CD4-positive, CD25-positive, alpha-beta regulatory T cell (primary cell): Measurements from ENCODE around the gene ATXN10. TPM values are rescaled to one million over a fixed set of nuclear protein-coding genes. Genes with fewer than 3 reads are reported as not detected.

Experiments used
- ATAC-seq, 2 donors: fragments of 150-1000 bp; cut with Tn5 transposase; one replicate each; pipeline ENCODE4 v1.10.0; 2021; ENCODE audit warnings: low read depth in 2 of 2, moderate number of reproducible peaks in 2 of 2, moderate library complexity in 1 of 2
- DNase-seq, 3 donors: peaks; one replicate each; pipeline versions ENCODE4 v3.0.0 to v3.0.0-alpha.2; 2012 to 2022; ENCODE audit warnings: mixed read lengths in 1 of 3
- H3K27ac ChIP-seq: one replicate; pipeline ENCODE4 v1.7.0; 2013; ENCODE audit warnings: mild to moderate bottlenecking, low read length; ENCODE audit not compliant: insufficient read depth, poor library complexity, severe bottlenecking
- H3K27me3 ChIP-seq: one replicate; pipeline ENCODE4 v1.7.0; 2013; ENCODE audit warnings: low read length; ENCODE audit not compliant: control insufficient read depth, insufficient read depth
- H3K36me3 ChIP-seq: one replicate; pipeline ENCODE4 v1.7.0; 2013; ENCODE audit warnings: mild to moderate bottlenecking, low read length, moderate library complexity; ENCODE audit not compliant: control insufficient read depth, insufficient read depth
- H3K4me1 ChIP-seq: 2 replicates; pipeline ENCODE4 v1.7.0; 2013; ENCODE audit warnings: mild to moderate bottlenecking, low read length; ENCODE audit not compliant: insufficient read depth, control insufficient read depth, poor library complexity, severe bottlenecking
- H3K4me3 ChIP-seq: one replicate; pipeline ENCODE4 v1.7.0; 2013; ENCODE audit warnings: low read depth, mild to moderate bottlenecking, low read length, moderate library complexity
- H3K9me3 ChIP-seq, 2 experiments: 1 replicate in 1 of 2; 2 replicates in 1 of 2; pipeline ENCODE4 v1.7.0; 2013; ENCODE audit warnings: low read length in 2 of 2, mild to moderate bottlenecking in 1 of 2, moderate library complexity in 1 of 2; ENCODE audit not compliant: control insufficient read depth in 2 of 2
- H3K27ac Mint-ChIP-seq, 3 donors: one replicate each; pipeline ENCODE4 v1.8.0; 2020 to 2022; ENCODE audit warnings: mild to moderate bottlenecking in 3 of 3, mixed read lengths in 3 of 3, moderate library complexity in 2 of 3
- H3K27me3 Mint-ChIP-seq: one replicate; pipeline ENCODE4 v1.8.0; 2022; ENCODE audit warnings: mild to moderate bottlenecking, mixed read lengths
- H3K36me3 Mint-ChIP-seq: one replicate; pipeline ENCODE4 v1.8.0; 2020; ENCODE audit warnings: mixed read lengths
- H3K4me1 Mint-ChIP-seq, 4 donors: one replicate each; pipeline ENCODE4 v1.8.0; 2020 to 2022; ENCODE audit warnings: mixed read lengths in 4 of 4, mild to moderate bottlenecking in 1 of 4
- H3K4me3 Mint-ChIP-seq, 4 donors: one replicate each; pipeline ENCODE4 v1.8.0; 2020 to 2022; ENCODE audit warnings: mild to moderate bottlenecking in 4 of 4, mixed read lengths in 4 of 4, moderate library complexity in 3 of 4
- H3K9me3 Mint-ChIP-seq, 7 donors: one replicate each; pipeline ENCODE4 v1.8.0; 2020 to 2022; ENCODE audit warnings: mixed read lengths in 7 of 7, mild to moderate bottlenecking in 3 of 7, moderate library complexity in 2 of 7
- polyA plus RNA-seq, 4 donors: library from polyadenylated mRNA; unstranded; fragments of 300-500 nt; fragmentation: Illumina TruSeq; gene quantifications; one replicate each; pipeline ENCODE4 v1.2.3, GENCODE V29; 2021
- total RNA-seq: library from RNA; stranded (reverse); gene quantifications from one replicate; pipeline ENCODE4 v1.2.3, GENCODE V29; 2022

The ATXN10 gene
- total and polyA plus RNA-seq, 5 donors from 2014 or later = 61.7 to 107 (median 80.6) TPM

- H3K27me3 ChIP-seq = no peaks in the 10 kb centered on the region
- H3K36me3 ChIP-seq = peaks cover 3% of the 10 kb centered on the region
- ATAC-seq = no peak
- Mint-ChIP-seq H3K9me3 (peaks cover 0 to 1% (median 0%) of the 10 kb centered on the region in 7 donors), H3K27ac (peak overlapping the region in 1 of 3 donors; percentile 0), H3K36me3 (peaks cover 41% of the 10 kb centered on the region), H3K4me1 (peaks cover 10 to 25% (median 14%) of the 10 kb centered on the region in 4 donors), H3K27me3 (no peaks in the 10 kb centered on the region), H3K4me3 (no peak overlapping the region)
- DNase-seq = no peak
- no peak overlapping the region for H3K27ac ChIP-seq
- no peaks in the 10 kb centered on the region for H3K9me3 ChIP-seq
- no peak overlapping the region for H3K4me3 ChIP-seq
- H3K4me1 ChIP-seq = no peaks in the 10 kb centered on the region
Observed at GRCh38 chr22:45776313-45776585, 104.6 kb downstream of the ATXN10 start.

- no peaks in the 10 kb centered on the region for H3K27me3 ChIP-seq
- H3K36me3 ChIP-seq = peaks cover 3% of the 10 kb centered on the region
- no peak overlapping the region for H3K27ac Mint-ChIP-seq
- H3K4me1 Mint-ChIP-seq = peaks cover 8 to 19% (median 14%) of the 10 kb centered on the region in 4 donors
- DNase-seq (no peak), ATAC-seq (no peak)
- peaks cover 43% of the 10 kb centered on the region for H3K36me3 Mint-ChIP-seq
- no peaks in the 10 kb centered on the region for H3K27me3 Mint-ChIP-seq
- H3K9me3 ChIP-seq = no peaks in the 10 kb centered on the region
- H3K9me3 Mint-ChIP-seq = peaks cover 0 to 1% (median 0%) of the 10 kb centered on the region in 7 donors
- no peak overlapping the region for H3K4me3 ChIP-seq
- no peaks in the 10 kb centered on the region for H3K4me1 ChIP-seq
- H3K4me3 Mint-ChIP-seq = no peak overlapping the region
- H3K27ac ChIP-seq = no peak overlapping the region
Observed at GRCh38 chr22:45777046-45777851, 105.6 kb downstream of the ATXN10 start.

GRCh38 chr22:45777852-45778375, 106.3 kb downstream of the ATXN10 start:
- H3K9me3 Mint-ChIP-seq = no peaks in the 10 kb centered on the region
- H3K4me3 Mint-ChIP-seq = no peak overlapping the region
- no peak for ATAC-seq
- no peak overlapping the region for H3K27ac Mint-ChIP-seq
- H3K27me3 ChIP-seq = no peaks in the 10 kb centered on the region
- H3K4me3 ChIP-seq = no peak overlapping the region
- no peaks in the 10 kb centered on the region for H3K4me1 ChIP-seq
- H3K27ac ChIP-seq = no peak overlapping the region
- H3K27me3 Mint-ChIP-seq = no peaks in the 10 kb centered on the region
- peaks cover 1 to 20% (median 13%) of the 10 kb centered on the region in 4 donors for H3K4me1 Mint-ChIP-seq
- no peaks in the 10 kb centered on the region for H3K9me3 ChIP-seq
- H3K36me3 ChIP-seq = peaks cover 4% of the 10 kb centered on the region
- H3K36me3 Mint-ChIP-seq = peaks cover 38% of the 10 kb centered on the region
- no peak for DNase-seq

- Mint-ChIP-seq H3K27me3 (no peaks in the 10 kb centered on the region), H3K9me3 (no peaks in the 10 kb centered on the region), H3K4me1 (peaks cover 0 to 18% (median 8%) of the 10 kb centered on the region in 4 donors), H3K36me3 (peaks cover 38% of the 10 kb centered on the region), H3K27ac (no peak overlapping the region), H3K4me3 (no peak overlapping the region)
- no peak for DNase-seq
- no peak overlapping the region for H3K4me3 ChIP-seq
- no peak for ATAC-seq
- no peak overlapping the region for H3K27ac ChIP-seq
- H3K4me1 ChIP-seq = no peaks in the 10 kb centered on the region
- H3K9me3 ChIP-seq = no peaks in the 10 kb centered on the region
- H3K27me3 ChIP-seq = no peaks in the 10 kb centered on the region
- H3K36me3 ChIP-seq = peaks cover 2% of the 10 kb centered on the region
Observed at GRCh38 chr22:45781459-45781858, 109.8 kb downstream of the ATXN10 start.

- Mint-ChIP-seq H3K4me1 (peaks cover 0 to 18% (median 6%) of the 10 kb centered on the region in 4 donors), H3K27ac (no peak overlapping the region), H3K9me3 (no peaks in the 10 kb centered on the region), H3K4me3 (no peak overlapping the region), H3K27me3 (no peaks in the 10 kb centered on the region), H3K36me3 (peaks cover 38% of the 10 kb centered on the region)
- Histone ChIP-seq H3K36me3 (peaks cover 2% of the 10 kb centered on the region), H3K4me1 (no peaks in the 10 kb centered on the region), H3K4me3 (no peak overlapping the region), H3K9me3 (no peaks in the 10 kb centered on the region), H3K27me3 (no peaks in the 10 kb centered on the region), H3K27ac (no peak overlapping the region)
- DNase-seq (no peak), ATAC-seq (no peak)
Observed at GRCh38 chr22:45781966-45782365, 110.3 kb downstream of the ATXN10 start.

GRCh38 chr22:45783021-45783420, 111.4 kb downstream of the ATXN10 start:
- H3K36me3 Mint-ChIP-seq = peaks cover 34% of the 10 kb centered on the region
- Histone ChIP-seq H3K27me3 (no peaks in the 10 kb centered on the region), H3K9me3 (no peaks in the 10 kb centered on the region), H3K4me1 (no peaks in the 10 kb centered on the region), H3K4me3 (no peak overlapping the region), H3K27ac (no peak overlapping the region), H3K36me3 (peaks cover 2% of the 10 kb centered on the region)
- DNase-seq (no peak), ATAC-seq (no peak)
- H3K4me3 Mint-ChIP-seq = no peak overlapping the region
- H3K27ac Mint-ChIP-seq = peak overlapping the region in 1 of 3 donors; percentile 42
- no peaks in the 10 kb centered on the region for H3K27me3 Mint-ChIP-seq
- H3K4me1 Mint-ChIP-seq = peaks cover 0 to 15% (median 3%) of the 10 kb centered on the region in 4 donors
- no peaks in the 10 kb centered on the region for H3K9me3 Mint-ChIP-seq

GRCh38 chr22:45783690-45784089, 112.1 kb downstream of the ATXN10 start:
- DNase-seq = no peak
- H3K4me1 ChIP-seq = no peaks in the 10 kb centered on the region
- Mint-ChIP-seq H3K27ac (no peak overlapping the region), H3K27me3 (no peaks in the 10 kb centered on the region), H3K36me3 (peaks cover 40% of the 10 kb centered on the region), H3K4me3 (no peak overlapping the region), H3K9me3 (no peaks in the 10 kb centered on the region), H3K4me1 (peaks cover 3 to 18% (median 4%) of the 10 kb centered on the region in 4 donors)
- no peaks in the 10 kb centered on the region for H3K27me3 ChIP-seq
- no peak overlapping the region for H3K27ac ChIP-seq
- peaks cover 2% of the 10 kb centered on the region for H3K36me3 ChIP-seq
- no peaks in the 10 kb centered on the region for H3K9me3 ChIP-seq
- no peak for ATAC-seq
- no peak overlapping the region for H3K4me3 ChIP-seq
